GM18519 (cell line): ENCODE results near the gene MYEF2.

Experiments
- ATAC-seq: cut with Tn5 transposase; IDR thresholded peaks from one replicate; pipeline ENCODE4 v1.9.1; 2021; ENCODE audit warnings: mild to moderate bottlenecking, moderate library complexity; ENCODE audit not compliant: unreplicated experiment, low FRiP score

MYEF2 gene

GRCh38 chr15:48149858-48150257 lies 28.2 kb downstream of the MYEF2 start:
- ATAC-seq = no peak

- no peak for ATAC-seq
These were observed 30.7 kb downstream of the MYEF2 start for GRCh38 chr15:48147358-48147757.

GRCh38 chr15:48145923-48146322 lies 32.2 kb downstream of the MYEF2 start:
- ATAC-seq = no peak

GRCh38 chr15:48144889-48145288 lies 33.2 kb downstream of the MYEF2 start:
- ATAC-seq = peak; percentile 67

GRCh38 chr15:48143856-48144255 lies 34.2 kb downstream of the MYEF2 start:
- ATAC-seq = no peak

- no peak for ATAC-seq
These were observed 45.2 kb downstream of the MYEF2 start for GRCh38 chr15:48132874-48133273.

- no peak for ATAC-seq
These were observed 46.8 kb downstream of the MYEF2 start for GRCh38 chr15:48131324-48131723.

- no peak for ATAC-seq
These were observed 51.3 kb downstream of the MYEF2 start for GRCh38 chr15:48126667-48127355.

- ATAC-seq = no peak
These were observed 56.2 kb downstream of the MYEF2 start for GRCh38 chr15:48121849-48122248.

- ATAC-seq = no peak
These were observed 57.4 kb downstream of the MYEF2 start, which contains the start of gene SLC24A5 for GRCh38 chr15:48120745-48121144. TSS of gene SLC24A5 (plus strand) at chr15:48120990. CDS start at chr15:48121045, 55 bp downstream.

- ATAC-seq = no peak
These were observed 58.8 kb downstream of the MYEF2 start for GRCh38 chr15:48119277-48119676.

- ATAC-seq = no peak
These were observed 65.9 kb downstream of the MYEF2 start for GRCh38 chr15:48112242-48112641.

GRCh38 chr15:48109856-48110531 lies 68.1 kb downstream of the MYEF2 start:
- no peak for ATAC-seq

GRCh38 chr15:48109212-48109611 lies 68.9 kb downstream of the MYEF2 start:
- no peak for ATAC-seq

GRCh38 chr15:48105936-48106335 lies 72.2 kb downstream of the MYEF2 start:
- ATAC-seq = no peak

- ATAC-seq = no peak
These were observed 74.4 kb downstream of the MYEF2 start for GRCh38 chr15:48103647-48104046.

GRCh38 chr15:48102167-48102566 lies 75.9 kb downstream of the MYEF2 start:
- ATAC-seq = no peak

- no peak for ATAC-seq
These were observed 76.6 kb downstream of the MYEF2 start for GRCh38 chr15:48101376-48101961.

GRCh38 chr15:48097264-48097663 lies 80.8 kb downstream of the MYEF2 start:
- no peak for ATAC-seq

GRCh38 chr15:48096813-48097212 lies 81.3 kb downstream of the MYEF2 start:
- no peak for ATAC-seq

GRCh38 chr15:48096355-48096786 lies 81.7 kb downstream of the MYEF2 start:
- peak; percentile 82 for ATAC-seq

GRCh38 chr15:48091522-48091921 lies 86.6 kb downstream of the MYEF2 start:
- no peak for ATAC-seq
